Breast epithelium (tissue), 4 donors: ENCODE measurements around the gene SLC25A14. TPM values are rescaled to one million over a fixed set of nuclear protein-coding genes. Genes with fewer than 3 reads are reported as not detected.
"Not testable (repeated sequence)": the region's sequence is repeated elsewhere in the genome, so short reads cannot be mapped to it uniquely, and the experiment has no call there.

Experiments
- DNase-seq, 2 donors: peaks; one replicate each; pipeline ENCODE4 v3.0.0-alpha.2; 2019; ENCODE audit warnings: low spot score in 2 of 2
- H3K27ac ChIP-seq, 2 donors: fragments of 200-600 bp; sonication (generic) in 1 of 2; one replicate each; pipeline ENCODE4 v1.5.1; 2016 to 2019; ENCODE audit warnings: mild to moderate bottlenecking in 1 of 2
- H3K27me3 ChIP-seq, 2 donors: fragments of 200-600 bp; sonication (generic) in 1 of 2; one replicate each; pipeline versions ENCODE4 v1.5.1 to v1.6.0; 2017 to 2019; ENCODE audit warnings: control low read depth in 1 of 2, mild to moderate bottlenecking in 1 of 2
- H3K36me3 ChIP-seq: fragments of 200-600 bp; one replicate; pipeline ENCODE4 v1.5.1; 2019
- H3K4me1 ChIP-seq, 2 donors: fragments of 200-600 bp; sonication (generic); one replicate each; pipeline ENCODE4 v1.5.1; 2016 to 2019; ENCODE audit warnings: control low read depth in 1 of 2
- H3K4me3 ChIP-seq, 3 donors: fragments of 200-600 bp; sonication (generic); 1 replicate in 2 of 3; 2 replicates in 1 of 3; pipeline ENCODE4 v1.5.1; 2016 to 2019; ENCODE audit warnings: mild to moderate bottlenecking in 3 of 3, moderate library complexity in 2 of 3
- H3K9me3 ChIP-seq, 2 donors: fragments of 200-600 bp; sonication (generic) in 1 of 2; one replicate each; pipeline ENCODE4 v1.5.1; 2016 to 2019; ENCODE audit warnings: control low read depth in 1 of 2
- POLR2A ChIP-seq: fragments of 450-650 bp; IDR thresholded peaks from one replicate; pipeline ENCODE4 v1.6.1; 2016; ENCODE audit warnings: antibody characterized with exemption, mild to moderate bottlenecking, moderate library complexity
- POLR2AphosphoS5 ChIP-seq, 3 donors: sonication (generic); formaldehyde crosslinking; IDR thresholded peaks; one replicate each; pipeline ENCODE4 v1.6.1; 2017; ENCODE audit warnings: antibody characterized with exemption in 3 of 3
- intact Hi-C: fragments of 100-400 bp; cut with DNase I; formaldehyde crosslinking; loops from one replicate; pipeline ENCODE4 v1.15.1; 2023; ENCODE audit warnings: low total_unique reads
- total RNA-seq, 3 donors: library from RNA; depleted of rRNA; stranded (reverse); fragments of >200 nt; gene quantifications; one replicate each; pipeline ENCODE4 v1.1.0, GENCODE V29; 2016
- TF ChIP-seq, protein P1 (sequence below), 3 donors: fragments of 450-650 bp; IDR thresholded peaks; one replicate each; pipeline ENCODE4 v1.5.1; 2016 to 2017; ENCODE audit warnings: antibody characterized with exemption in 3 of 3, mild to moderate bottlenecking in 3 of 3, moderate library complexity in 3 of 3

Gene SLC25A14
- total RNA-seq, 3 donors from 2014 or later: 8.2 to 18.4 (median 16.1) TPM

- H3K36me3 ChIP-seq: no peaks in the 10 kb centered on the region
- no peaks in the 10 kb centered on the region for H3K9me3 ChIP-seq
- H3K4me3 ChIP-seq: peak overlapping the region in 1 of 3 donors; percentile 49
- no peak for DNase-seq
- intact Hi-C loops: no loop called here
- TF ChIP-seq POLR2AphosphoS5 (IDR thresholded peaks at IDR 0.05) (no peak), POLR2A (no peak)
- TF ChIP-seq, protein P1, sequence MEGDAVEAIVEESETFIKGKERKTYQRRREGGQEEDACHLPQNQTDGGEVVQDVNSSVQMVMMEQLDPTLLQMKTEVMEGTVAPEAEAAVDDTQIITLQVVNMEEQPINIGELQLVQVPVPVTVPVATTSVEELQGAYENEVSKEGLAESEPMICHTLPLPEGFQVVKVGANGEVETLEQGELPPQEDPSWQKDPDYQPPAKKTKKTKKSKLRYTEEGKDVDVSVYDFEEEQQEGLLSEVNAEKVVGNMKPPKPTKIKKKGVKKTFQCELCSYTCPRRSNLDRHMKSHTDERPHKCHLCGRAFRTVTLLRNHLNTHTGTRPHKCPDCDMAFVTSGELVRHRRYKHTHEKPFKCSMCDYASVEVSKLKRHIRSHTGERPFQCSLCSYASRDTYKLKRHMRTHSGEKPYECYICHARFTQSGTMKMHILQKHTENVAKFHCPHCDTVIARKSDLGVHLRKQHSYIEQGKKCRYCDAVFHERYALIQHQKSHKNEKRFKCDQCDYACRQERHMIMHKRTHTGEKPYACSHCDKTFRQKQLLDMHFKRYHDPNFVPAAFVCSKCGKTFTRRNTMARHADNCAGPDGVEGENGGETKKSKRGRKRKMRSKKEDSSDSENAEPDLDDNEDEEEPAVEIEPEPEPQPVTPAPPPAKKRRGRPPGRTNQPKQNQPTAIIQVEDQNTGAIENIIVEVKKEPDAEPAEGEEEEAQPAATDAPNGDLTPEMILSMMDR (IDR thresholded peaks at IDR 0.05): no peak
- no peak overlapping the region for H3K27ac ChIP-seq
- peaks cover 0 to 26% of the 10 kb centered on the region in 2 donors for H3K27me3 ChIP-seq
- H3K4me1 ChIP-seq: no peaks in the 10 kb centered on the region
Measured at GRCh38 chrX:130299279-130300009, 40.3 kb upstream of the SLC25A14 start.

DNA sequence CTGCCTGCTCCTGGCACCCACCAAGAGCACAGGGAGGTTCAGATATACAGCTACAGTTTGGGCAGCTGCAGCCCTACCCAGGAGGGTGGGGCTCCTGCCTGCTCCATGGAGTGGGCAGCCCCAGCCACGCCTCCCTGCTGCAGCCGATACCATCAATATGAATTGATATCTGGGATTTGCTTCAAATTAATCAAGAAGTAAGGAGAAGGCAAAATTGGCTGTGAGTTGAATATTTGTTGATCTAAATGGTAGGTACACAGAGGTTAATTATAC, 39.8 kb upstream of the SLC25A14 start:
- Histone ChIP-seq H3K4me3 (peak overlapping the region in 1 of 3 donors; percentile 49), H3K4me1 (no peaks in the 10 kb centered on the region), H3K9me3 (no peaks in the 10 kb centered on the region), H3K36me3 (no peaks in the 10 kb centered on the region), H3K27ac (no peak overlapping the region), H3K27me3 (peaks cover 0 to 26% of the 10 kb centered on the region in 2 donors)
- DNase-seq: no peak
- intact Hi-C loops: no loop called here
- TF ChIP-seq, protein P1 (IDR thresholded peaks at IDR 0.05): no peak
- TF ChIP-seq POLR2AphosphoS5 (IDR thresholded peaks at IDR 0.05): no peak
- TF ChIP-seq POLR2A: no peak

GRCh38 chrX:130301405-130301804, 38.3 kb upstream of the SLC25A14 start:
- Histone ChIP-seq H3K36me3 (no peaks in the 10 kb centered on the region), H3K27me3 (peaks cover 0 to 14% of the 10 kb centered on the region in 2 donors), H3K27ac (no peak overlapping the region), H3K4me1 (no peaks in the 10 kb centered on the region), H3K4me3 (no peak overlapping the region), H3K9me3 (no peaks in the 10 kb centered on the region)
- TF ChIP-seq, protein P1 (IDR thresholded peaks at IDR 0.05): no peak
- no peak for TF ChIP-seq POLR2AphosphoS5 (IDR thresholded peaks at IDR 0.05)
- no peak for TF ChIP-seq POLR2A
- intact Hi-C loops: no loop called here
- no peak for DNase-seq

DNA sequence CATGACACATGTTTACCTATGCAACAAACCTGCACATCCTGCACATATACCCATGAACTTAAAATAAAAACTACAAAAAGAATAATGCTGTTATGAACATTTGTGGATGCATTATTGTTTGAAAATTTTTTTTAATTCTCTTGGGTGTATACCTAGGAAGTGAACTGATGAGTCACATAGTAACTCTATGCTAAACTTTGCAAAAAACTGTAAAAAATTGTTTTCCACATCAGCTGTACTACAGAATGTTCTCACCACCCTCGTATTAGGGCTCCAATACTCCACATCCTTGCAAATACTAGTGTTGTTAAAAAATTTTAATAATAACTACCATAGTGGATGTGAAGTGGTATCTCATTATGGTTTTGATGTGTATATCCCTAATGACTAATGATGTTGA, 37.7 kb upstream of the SLC25A14 start:
- DNase-seq: no peak
- Histone ChIP-seq H3K9me3 (no peaks in the 10 kb centered on the region), H3K4me1 (no peaks in the 10 kb centered on the region), H3K27ac (no peak overlapping the region), H3K4me3 (no peak overlapping the region), H3K36me3 (no peaks in the 10 kb centered on the region), H3K27me3 (peaks cover 0 to 14% of the 10 kb centered on the region in 2 donors)
- no peak for TF ChIP-seq POLR2A
- TF ChIP-seq, protein P1 (IDR thresholded peaks at IDR 0.05): no peak
- TF ChIP-seq POLR2AphosphoS5 (IDR thresholded peaks at IDR 0.05): no peak
- intact Hi-C loops: no loop called here

GRCh38 chrX:130304587-130305368, 34.9 kb upstream of the SLC25A14 start:
- Histone ChIP-seq H3K9me3 (no peaks in the 10 kb centered on the region), H3K27me3 (peaks cover 0 to 3% of the 10 kb centered on the region in 2 donors), H3K27ac (no peak overlapping the region), H3K4me1 (no peaks in the 10 kb centered on the region), H3K4me3 (no peak overlapping the region), H3K36me3 (no peaks in the 10 kb centered on the region)
- intact Hi-C loops: no loop called here
- TF ChIP-seq POLR2A (no peak), POLR2AphosphoS5 (IDR thresholded peaks at IDR 0.05) (no peak)
- TF ChIP-seq, protein P1 (IDR thresholded peaks at IDR 0.05): no peak
- no peak for DNase-seq

GRCh38 chrX:130319886-130320285, 19.8 kb upstream of the SLC25A14 start:
- peaks cover 0 to 46% of the 10 kb centered on the region in 2 donors for H3K27me3 ChIP-seq
- H3K27ac ChIP-seq, intact Hi-C loops, DNase-seq, H3K36me3 ChIP-seq, H3K4me3 ChIP-seq, H3K4me1 ChIP-seq, H3K9me3 ChIP-seq: not testable (repeated sequence)
